NT2/D1 (cell line): ENCODE results near the gene CXCL12.

Experiments
- DNase-seq: peaks from one replicate; pipeline ENCODE4 v3.0.0-alpha.2; 2011; ENCODE audit warnings: low read depth, low spot score
- H3K27me3 ChIP-seq: 2 replicates; pipeline ENCODE4 v1.6.0; 2011; ENCODE audit warnings: mild to moderate bottlenecking; ENCODE audit not compliant: insufficient read length, insufficient read depth
- H3K36me3 ChIP-seq: 2 replicates; pipeline ENCODE4 v1.6.1; 2011; ENCODE audit warnings: mild to moderate bottlenecking, low read length, mixed read lengths; ENCODE audit not compliant: insufficient read depth, insufficient read length
- H3K4me1 ChIP-seq: 2 replicates; pipeline ENCODE4 v1.5.1; 2011; ENCODE audit not compliant: insufficient read depth, insufficient read length
- H3K4me3 ChIP-seq: 2 replicates; pipeline ENCODE4 v1.5.1; 2011; ENCODE audit warnings: low read depth; ENCODE audit not compliant: insufficient read length
- H3K9ac ChIP-seq: 2 replicates; pipeline ENCODE4 v1.6.0; 2011; ENCODE audit warnings: low read depth; ENCODE audit not compliant: insufficient read length
- H3K9me3 ChIP-seq: 2 replicates; pipeline ENCODE4 v1.5.1; 2011; ENCODE audit warnings: mild to moderate bottlenecking, low read length; ENCODE audit not compliant: insufficient read depth
- SUZ12 ChIP-seq: IDR thresholded peaks from 2 replicates; pipeline ENCODE4 v1.6.1; 2011; ENCODE audit not compliant: insufficient read length, insufficient read depth; ENCODE audit errors: extremely low read depth
- YY1 ChIP-seq: IDR thresholded peaks from 2 replicates; pipeline ENCODE4 v1.6.1; 2011; ENCODE audit not compliant: insufficient read length, insufficient read depth
- ZNF274 ChIP-seq: IDR thresholded peaks from 2 replicates; pipeline ENCODE4 v1.6.1; 2011; ENCODE audit warnings: mild to moderate bottlenecking, low read depth, low read length

CXCL12 gene

GRCh38 chr10:44339218-44339617 lies 45.7 kb downstream of the CXCL12 start:
- TF ChIP-seq SUZ12 (no peak), ZNF274 (no peak), YY1 (no peak)
- H3K9me3 ChIP-seq, result no peaks in the 10 kb centered on the region
- H3K4me1 ChIP-seq, result no peaks in the 10 kb centered on the region
- H3K4me3 ChIP-seq, result no peak overlapping the region
- no peak for DNase-seq
- H3K27me3 ChIP-seq, result no peaks in the 10 kb centered on the region
- H3K9ac ChIP-seq, result no peak overlapping the region
- no peaks in the 10 kb centered on the region for H3K36me3 ChIP-seq

- DNase-seq, result no peak
- Histone ChIP-seq H3K9ac (no peak overlapping the region), H3K36me3 (no peaks in the 10 kb centered on the region), H3K9me3 (no peaks in the 10 kb centered on the region), H3K27me3 (no peaks in the 10 kb centered on the region), H3K4me1 (no peaks in the 10 kb centered on the region), H3K4me3 (no peak overlapping the region)
- no peak for TF ChIP-seq SUZ12
- no peak for TF ChIP-seq YY1
- no peak for TF ChIP-seq ZNF274
Observed at GRCh38 chr10:44337081-44337480, 47.8 kb downstream of the CXCL12 start.

- no peaks in the 10 kb centered on the region for H3K9me3 ChIP-seq
- H3K4me3 ChIP-seq, result no peak overlapping the region
- H3K36me3 ChIP-seq, result no peaks in the 10 kb centered on the region
- DNase-seq, result no peak
- TF ChIP-seq ZNF274 (no peak), SUZ12 (no peak), YY1 (no peak)
- H3K9ac ChIP-seq, result no peak overlapping the region
- no peaks in the 10 kb centered on the region for H3K4me1 ChIP-seq
- H3K27me3 ChIP-seq, result no peaks in the 10 kb centered on the region
Observed at GRCh38 chr10:44335330-44336021, 49.4 kb downstream of the CXCL12 start.

- Histone ChIP-seq H3K36me3 (no peaks in the 10 kb centered on the region), H3K9ac (no peak overlapping the region), H3K9me3 (no peaks in the 10 kb centered on the region), H3K27me3 (no peaks in the 10 kb centered on the region), H3K4me1 (no peaks in the 10 kb centered on the region), H3K4me3 (no peak overlapping the region)
- DNase-seq, result no peak
- no peak for TF ChIP-seq SUZ12
- no peak for TF ChIP-seq YY1
- TF ChIP-seq ZNF274, result no peak
Observed at GRCh38 chr10:44334621-44335184, 50.2 kb downstream of the CXCL12 start.

- Histone ChIP-seq H3K9me3 (no peaks in the 10 kb centered on the region), H3K9ac (no peak overlapping the region)
Observed at GRCh38 chr10:44334091-44334490, 50.8 kb downstream of the CXCL12 start.

GRCh38 chr10:44333511-44333910 lies 51.4 kb downstream of the CXCL12 start:
- Histone ChIP-seq H3K9me3 (no peaks in the 10 kb centered on the region), H3K4me3 (no peak overlapping the region), H3K27me3 (no peaks in the 10 kb centered on the region), H3K9ac (no peak overlapping the region), H3K36me3 (no peaks in the 10 kb centered on the region), H3K4me1 (no peaks in the 10 kb centered on the region)
- DNase-seq, result no peak
- TF ChIP-seq ZNF274 (no peak), SUZ12 (no peak), YY1 (no peak)

More at GRCh38 chr10:44334091-44334490, 50.8 kb downstream of the CXCL12 start:
- Histone ChIP-seq H3K4me3 (no peak overlapping the region), H3K36me3 (no peaks in the 10 kb centered on the region), H3K27me3 (no peaks in the 10 kb centered on the region), H3K4me1 (no peaks in the 10 kb centered on the region)
- DNase-seq, result no peak
- no peak for TF ChIP-seq ZNF274
- TF ChIP-seq SUZ12, result no peak
- TF ChIP-seq YY1, result no peak

GRCh38 chr10:44332465-44332864 lies 52.4 kb downstream of the CXCL12 start:
- Histone ChIP-seq H3K4me1 (no peaks in the 10 kb centered on the region), H3K36me3 (no peaks in the 10 kb centered on the region), H3K9me3 (no peaks in the 10 kb centered on the region), H3K9ac (no peak overlapping the region), H3K4me3 (no peak overlapping the region), H3K27me3 (no peaks in the 10 kb centered on the region)
- TF ChIP-seq YY1, result no peak
- TF ChIP-seq SUZ12, result no peak
- TF ChIP-seq ZNF274, result no peak
- DNase-seq, result no peak
